HepG2 (cell line): ENCODE results near the gene LRRC15. TPM values are rescaled to one million over a fixed set of nuclear protein-coding genes. Genes with fewer than 3 reads are reported as not detected.

Experiments
- ARNTL ChIP-seq: sonication (generic); formaldehyde crosslinking; IDR thresholded peaks from 2 replicates; pipeline ENCODE4 v1.4.0; 2020; ENCODE audit warnings: mild to moderate bottlenecking, missing genetic modification reagents
- CBX2 ChIP-seq, 2 experiments: fragments of 200-600 bp in 1 of 2; sonication (generic); formaldehyde crosslinking in 1 of 2; IDR thresholded peaks; 2 replicates each; pipeline versions ENCODE4 v1.7.0 to v1.8.1; 2018 to 2022; ENCODE audit warnings: low read depth in 2 of 2, low read length in 1 of 2, mild to moderate bottlenecking in 1 of 2, missing genetic modification reagents in 1 of 2
- CEBPG ChIP-seq: IDR thresholded peaks from 2 replicates; pipeline ENCODE4 v1.6.1; 2016
- ETV6 ChIP-seq: sonication (generic); formaldehyde crosslinking; conservative IDR thresholded peaks from 2 replicates; pipeline ENCODE4 v1.4.0; 2020; ENCODE audit warnings: missing genetic modification reagents
- FOXK2 ChIP-seq: fragments of 450-650 bp; IDR thresholded peaks from 2 replicates; pipeline ENCODE4 v1.6.1; 2016
- GZF1 ChIP-seq: sonication (generic); formaldehyde crosslinking; IDR thresholded peaks from 2 replicates; pipeline ENCODE4 v1.5.1; 2020; ENCODE audit warnings: mild to moderate bottlenecking, missing genetic modification reagents
- HOXA5 ChIP-seq: sonication (generic); formaldehyde crosslinking; IDR thresholded peaks from 2 replicates; pipeline ENCODE4 v1.4.0; 2020; ENCODE audit warnings: missing genetic modification reagents
- JARID2 ChIP-seq: sonication (generic); formaldehyde crosslinking; IDR thresholded peaks from 2 replicates; pipeline ENCODE4 v1.8.1; 2023; ENCODE audit warnings: missing genetic modification reagents, inconsistent platforms; ENCODE audit not compliant: insufficient replicate concordance
- LCORL ChIP-seq, 2 experiments: fragments of 450-650 bp in 1 of 2; sonication (generic) in 1 of 2; formaldehyde crosslinking in 1 of 2; IDR thresholded peaks; 2 replicates each; pipeline versions ENCODE4 v1.5.0 to v1.6.1; 2017 to 2020; ENCODE audit warnings: antibody characterized with exemption in 1 of 2, missing genetic modification reagents in 1 of 2
- MIER2 ChIP-seq: IDR thresholded peaks from 2 replicates; pipeline ENCODE4 v1.6.1; 2016; ENCODE audit warnings: missing biosample characterization, missing genetic modification reagents
- NFIB ChIP-seq: sonication (generic); formaldehyde crosslinking; IDR thresholded peaks from 2 replicates; pipeline ENCODE4 v1.9.0; 2021; ENCODE audit warnings: missing genetic modification reagents, mild to moderate bottlenecking, borderline replicate concordance
- PRMT3 ChIP-seq: sonication (generic); formaldehyde crosslinking; IDR thresholded peaks from 2 replicates; pipeline ENCODE4 v1.8.1; 2022; ENCODE audit warnings: low read depth, mild to moderate bottlenecking, moderate library complexity, missing genetic modification reagents, borderline replicate concordance
- RXRB ChIP-seq: IDR thresholded peaks from 2 replicates; pipeline ENCODE4 v1.6.1; 2016; ENCODE audit warnings: borderline replicate concordance, missing genetic modification reagents, missing compliant biosample characterization
- ZNF121 ChIP-seq: sonication (generic); formaldehyde crosslinking; IDR thresholded peaks from 2 replicates; pipeline ENCODE4 v1.5.0; 2020; ENCODE audit warnings: mild to moderate bottlenecking, missing genetic modification reagents
- ZNF326 ChIP-seq: sonication (generic); formaldehyde crosslinking; IDR thresholded peaks from 2 replicates; pipeline ENCODE4 v1.4.0; 2020; ENCODE audit warnings: missing genetic modification reagents, borderline replicate concordance
- ZNF563 ChIP-seq: sonication (generic); formaldehyde crosslinking; IDR thresholded peaks from 2 replicates; pipeline ENCODE4 v1.8.0; 2022; ENCODE audit warnings: mild to moderate bottlenecking, moderate library complexity, missing genetic modification reagents
- ZNF713 ChIP-seq: sonication (generic); formaldehyde crosslinking; IDR thresholded peaks from 2 replicates; pipeline ENCODE4 v1.4.0; 2020; ENCODE audit warnings: mild to moderate bottlenecking, missing genetic modification reagents
- polyA plus RNA-seq, 8 experiments: library from polyadenylated mRNA; depleted of rRNA in 3 of 8; stranded (reverse) in 7 of 8; unstranded in 1 of 8; fragments of >200 nt; fragmentation: Illumina TruSeq in 4 of 8; extraction: Trizol in 4 of 8; gene quantifications; 2 replicates each; pipeline versions ENCODE4 v1.2.1 to v1.2.3, GENCODE V29; 2011 to 2016; ENCODE audit warnings: low read depth in 4 of 8, missing spikeins in 1 of 8, mixed read lengths in 1 of 8; ENCODE audit not compliant: insufficient read depth in 1 of 8
- total RNA-seq, 5 experiments: library from RNA; depleted of rRNA; stranded (reverse); fragments of >200 nt; fragmentation: Illumina TruSeq; extraction: Trizol; gene quantifications; 2 replicates each; pipeline ENCODE4 v1.2.3, GENCODE V29; 2016; ENCODE audit warnings: low read depth in 1 of 5
- TF ChIP-seq, protein P1 (sequence below): sonication (generic); formaldehyde crosslinking; IDR thresholded peaks from 2 replicates; pipeline ENCODE4 v1.9.0; 2022; ENCODE audit warnings: missing genetic modification reagents, mild to moderate bottlenecking, borderline replicate concordance
- TF ChIP-seq, protein P2 (sequence below): sonication (generic); formaldehyde crosslinking; IDR thresholded peaks from 2 replicates; pipeline ENCODE4 v1.8.0; 2022; ENCODE audit warnings: mild to moderate bottlenecking, missing genetic modification reagents, moderate library complexity
- TF ChIP-seq, protein P3 (sequence below): sonication (generic); formaldehyde crosslinking; IDR thresholded peaks from 2 replicates; pipeline ENCODE4 v1.4.0; 2020; ENCODE audit warnings: missing genetic modification reagents
- TF ChIP-seq, protein P4 (sequence below): sonication (generic); formaldehyde crosslinking; IDR thresholded peaks from 2 replicates; pipeline ENCODE4 v1.4.0; 2020; ENCODE audit warnings: missing genetic modification reagents, borderline replicate concordance

LRRC15 gene
- total and polyA plus RNA-seq, 2 of the 13 experiments (the other 11 are each of a cell fraction or from before 2014, with no cell fraction given) = not detected

DNA sequence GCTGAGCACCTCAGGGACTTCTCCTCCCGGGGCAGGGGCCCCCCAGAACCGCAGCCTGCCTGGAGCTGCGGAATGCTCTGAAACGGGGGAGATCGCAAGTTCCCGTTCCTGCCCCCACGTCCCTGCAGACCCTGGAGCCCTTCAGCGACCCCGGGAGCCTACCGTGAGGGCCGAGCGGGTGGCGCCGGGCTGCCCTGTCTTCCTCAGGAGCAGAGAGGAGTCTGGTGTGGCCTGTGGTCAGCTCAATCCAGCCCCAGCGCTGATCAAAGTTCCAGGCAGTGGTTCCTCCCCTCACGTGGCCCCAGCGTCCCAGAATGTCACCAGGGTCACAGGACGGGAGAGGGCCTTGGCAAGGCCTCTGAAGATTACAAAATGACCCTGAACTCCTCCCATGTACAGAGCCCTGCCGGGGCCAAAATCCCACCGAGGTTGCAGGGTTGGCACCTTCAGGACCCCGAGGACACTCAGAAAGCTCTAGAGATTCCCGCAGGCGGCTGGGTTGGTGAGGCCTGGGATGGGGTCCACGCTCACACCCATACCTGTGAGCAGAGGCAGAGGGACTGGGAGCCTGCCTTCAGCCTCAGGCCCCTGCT lies 18.4 kb downstream of the LRRC15 start, which contains the start of gene CPN2 (continued):
- TF ChIP-seq, protein P1, sequence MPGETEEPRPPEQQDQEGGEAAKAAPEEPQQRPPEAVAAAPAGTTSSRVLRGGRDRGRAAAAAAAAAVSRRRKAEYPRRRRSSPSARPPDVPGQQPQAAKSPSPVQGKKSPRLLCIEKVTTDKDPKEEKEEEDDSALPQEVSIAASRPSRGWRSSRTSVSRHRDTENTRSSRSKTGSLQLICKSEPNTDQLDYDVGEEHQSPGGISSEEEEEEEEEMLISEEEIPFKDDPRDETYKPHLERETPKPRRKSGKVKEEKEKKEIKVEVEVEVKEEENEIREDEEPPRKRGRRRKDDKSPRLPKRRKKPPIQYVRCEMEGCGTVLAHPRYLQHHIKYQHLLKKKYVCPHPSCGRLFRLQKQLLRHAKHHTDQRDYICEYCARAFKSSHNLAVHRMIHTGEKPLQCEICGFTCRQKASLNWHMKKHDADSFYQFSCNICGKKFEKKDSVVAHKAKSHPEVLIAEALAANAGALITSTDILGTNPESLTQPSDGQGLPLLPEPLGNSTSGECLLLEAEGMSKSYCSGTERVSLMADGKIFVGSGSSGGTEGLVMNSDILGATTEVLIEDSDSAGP = peak; percentile 54; the same call in 1 of the 2 replicates
- TF ChIP-seq RXRB (CRISPR knock-in tag) (peak; percentile 58), HOXA5 (peak; percentile 50; the same call in 1 of the 2 replicates), NFIB (no peak), CBX2 (IDR thresholded peaks at IDR 0.05; ENCODE audit: low read depth, low read length) (no peak), CBX2 (CRISPR knock-in tag; IDR thresholded peaks at IDR 0.05; ENCODE audit: low read depth) (no peak), ZNF713 (CRISPR knock-in tag) (no peak), MIER2 (peak; percentile 37), LCORL (IDR thresholded peaks at IDR 0.05) (no peak), LCORL (CRISPR knock-in tag; IDR thresholded peaks at IDR 0.05) (peak; percentile 96), CEBPG (CRISPR knock-in tag) (peak; percentile 51), ZNF563 (CRISPR knock-in tag) (peak; percentile 68; the same call in 1 of the 2 replicates), JARID2 (no peak), ZNF121 (peak; percentile 56; the same call in 1 of the 2 replicates), PRMT3 (CRISPR knock-in tag) (no peak), ZNF326 (CRISPR knock-in tag) (no peak), GZF1 (CRISPR knock-in tag) (peak; percentile 83; the same call in 1 of the 2 replicates), ETV6 (CRISPR knock-in tag) (no peak), ARNTL (CRISPR knock-in tag) (peak; percentile 98), FOXK2 (no peak)
- TF ChIP-seq, protein P2, sequence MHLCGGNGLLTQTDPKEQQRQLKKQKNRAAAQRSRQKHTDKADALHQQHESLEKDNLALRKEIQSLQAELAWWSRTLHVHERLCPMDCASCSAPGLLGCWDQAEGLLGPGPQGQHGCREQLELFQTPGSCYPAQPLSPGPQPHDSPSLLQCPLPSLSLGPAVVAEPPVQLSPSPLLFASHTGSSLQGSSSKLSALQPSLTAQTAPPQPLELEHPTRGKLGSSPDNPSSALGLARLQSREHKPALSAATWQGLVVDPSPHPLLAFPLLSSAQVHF (CRISPR knock-in tag) = no peak
- TF ChIP-seq, protein P3, sequence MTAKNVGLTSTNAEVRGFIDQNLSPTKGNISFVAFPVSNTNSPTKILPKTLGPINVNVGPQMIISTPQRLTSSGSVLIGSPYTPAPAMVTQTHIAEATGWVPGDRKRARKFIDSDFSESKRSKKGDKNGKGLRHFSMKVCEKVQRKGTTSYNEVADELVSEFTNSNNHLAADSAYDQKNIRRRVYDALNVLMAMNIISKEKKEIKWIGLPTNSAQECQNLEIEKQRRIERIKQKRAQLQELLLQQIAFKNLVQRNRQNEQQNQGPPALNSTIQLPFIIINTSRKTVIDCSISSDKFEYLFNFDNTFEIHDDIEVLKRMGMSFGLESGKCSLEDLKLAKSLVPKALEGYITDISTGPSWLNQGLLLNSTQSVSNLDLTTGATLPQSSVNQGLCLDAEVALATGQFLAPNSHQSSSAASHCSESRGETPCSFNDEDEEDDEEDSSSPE (CRISPR knock-in tag) = peak; percentile 66; the same call in 1 of the 2 replicates
- TF ChIP-seq, protein P4, sequence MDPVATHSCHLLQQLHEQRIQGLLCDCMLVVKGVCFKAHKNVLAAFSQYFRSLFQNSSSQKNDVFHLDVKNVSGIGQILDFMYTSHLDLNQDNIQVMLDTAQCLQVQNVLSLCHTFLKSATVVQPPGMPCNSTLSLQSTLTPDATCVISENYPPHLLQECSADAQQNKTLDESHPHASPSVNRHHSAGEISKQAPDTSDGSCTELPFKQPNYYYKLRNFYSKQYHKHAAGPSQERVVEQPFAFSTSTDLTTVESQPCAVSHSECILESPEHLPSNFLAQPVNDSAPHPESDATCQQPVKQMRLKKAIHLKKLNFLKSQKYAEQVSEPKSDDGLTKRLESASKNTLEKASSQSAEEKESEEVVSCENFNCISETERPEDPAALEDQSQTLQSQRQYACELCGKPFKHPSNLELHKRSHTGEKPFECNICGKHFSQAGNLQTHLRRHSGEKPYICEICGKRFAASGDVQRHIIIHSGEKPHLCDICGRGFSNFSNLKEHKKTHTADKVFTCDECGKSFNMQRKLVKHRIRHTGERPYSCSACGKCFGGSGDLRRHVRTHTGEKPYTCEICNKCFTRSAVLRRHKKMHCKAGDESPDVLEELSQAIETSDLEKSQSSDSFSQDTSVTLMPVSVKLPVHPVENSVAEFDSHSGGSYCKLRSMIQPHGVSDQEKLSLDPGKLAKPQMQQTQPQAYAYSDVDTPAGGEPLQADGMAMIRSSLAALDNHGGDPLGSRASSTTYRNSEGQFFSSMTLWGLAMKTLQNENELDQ (CRISPR knock-in tag) = no peak
